GM08714 (cell line): ENCODE results near the gene RIPK3.

ENCODE experiments used
- H3K4me3 ChIP-seq: fragments of 200-500 bp; sonication (Bioruptor generic); 2 replicates; pipeline ENCODE4 v1.5.1; 2014; ENCODE audit warnings: mild to moderate bottlenecking, low read length, inconsistent platforms
- ZNF274 ChIP-seq: IDR thresholded peaks from 2 replicates; pipeline ENCODE4 v1.6.1; 2012; ENCODE audit warnings: mild to moderate bottlenecking, low read depth, low read length

RIPK3 gene

GRCh38 chr14:24343795-24344660 is 4.2 kb upstream of the RIPK3 start:
- no peak for TF ChIP-seq ZNF274

GRCh38 chr14:24342889-24343288 is 3.1 kb upstream of the RIPK3 start:
- TF ChIP-seq ZNF274, result no peak
- no peak overlapping the region for H3K4me3 ChIP-seq

More at GRCh38 chr14:24343795-24344660, 4.2 kb upstream of the RIPK3 start:
- no peak overlapping the region for H3K4me3 ChIP-seq

DNA sequence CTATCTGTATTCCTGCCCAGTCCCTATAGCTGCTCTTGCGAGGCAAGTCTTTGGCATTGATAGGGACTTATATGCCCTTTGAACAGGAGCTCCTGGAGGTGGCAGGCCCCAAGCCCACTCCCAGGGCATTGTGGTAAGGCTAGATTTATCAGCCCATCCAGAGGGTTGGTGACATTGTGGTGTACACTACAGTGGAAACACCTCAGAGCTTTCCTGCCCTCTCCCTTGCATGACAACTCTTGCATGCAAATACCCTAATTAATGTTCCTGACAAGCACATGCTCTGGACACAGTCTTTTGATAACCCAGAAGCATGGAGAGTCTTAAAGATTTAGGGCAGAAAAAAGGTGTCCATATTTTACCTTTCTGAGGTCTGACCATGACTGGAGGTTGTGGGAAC is 815 bp upstream of the RIPK3 start:
- H3K4me3 ChIP-seq, result no peak overlapping the region
- TF ChIP-seq ZNF274, result no peak

DNA sequence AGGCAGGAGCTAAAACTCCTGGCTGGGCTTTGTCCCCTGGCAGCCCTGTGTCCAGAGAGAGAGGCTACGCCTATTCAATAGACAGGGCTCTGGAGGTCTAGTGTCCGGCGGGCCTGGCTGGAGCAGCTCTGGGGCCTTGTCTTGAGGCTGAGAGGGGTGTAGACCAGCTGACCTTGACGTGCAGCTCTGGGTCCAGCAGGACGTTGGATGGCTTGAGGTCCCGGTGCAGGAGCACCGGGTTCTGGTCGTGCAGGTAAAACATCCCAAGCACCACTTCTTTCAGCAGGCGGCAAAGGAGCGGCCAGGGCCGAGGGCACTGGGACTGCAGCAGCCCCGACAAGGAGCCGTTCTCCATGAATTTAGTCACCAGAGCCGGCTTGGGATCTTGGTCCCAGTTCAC is 948 bp downstream of the RIPK3 start:
- H3K4me3 ChIP-seq, result peak overlapping the region; percentile 75; the same call in 1 of the 2 replicates
- TF ChIP-seq ZNF274, result no peak

- H3K4me3 ChIP-seq, result no peak overlapping the region
- TF ChIP-seq ZNF274, result no peak
These were observed 2.0 kb downstream of the RIPK3 start for GRCh38 chr14:24337824-24338175.

DNA sequence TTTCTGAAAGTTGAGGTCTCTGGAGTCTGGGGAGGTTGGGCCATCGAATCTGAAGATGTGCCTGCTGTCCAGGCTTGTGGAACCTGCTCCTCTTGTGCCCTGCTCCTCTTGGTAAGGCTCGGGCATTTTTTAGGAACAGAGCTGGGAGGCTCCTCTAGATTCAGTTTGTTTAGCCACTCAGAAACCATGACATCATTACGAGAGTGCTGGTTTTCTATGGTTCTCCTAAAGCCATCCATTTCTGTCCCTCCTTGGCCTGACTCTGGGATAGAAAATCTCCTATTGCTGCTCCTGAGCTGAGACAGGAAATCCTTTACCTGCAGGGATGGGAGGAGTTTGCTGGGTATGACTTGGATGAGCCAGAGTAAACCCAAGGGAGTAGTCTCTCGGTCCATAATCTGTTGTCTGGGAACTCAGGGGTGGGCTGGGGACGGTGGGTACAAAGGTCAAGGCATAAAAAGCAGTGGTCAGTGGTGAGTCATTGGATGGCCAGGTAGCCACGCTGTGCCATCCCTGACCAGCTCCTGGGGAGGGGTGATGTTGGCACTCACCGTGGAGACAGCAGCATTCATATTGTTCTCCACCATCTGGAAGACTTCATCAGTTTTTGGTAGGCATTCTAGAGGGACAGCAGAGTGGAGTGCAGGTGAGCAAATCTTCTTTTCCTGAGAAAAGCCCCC is 2.5 kb downstream of the RIPK3 start:
- no peak for TF ChIP-seq ZNF274
- no peak overlapping the region for H3K4me3 ChIP-seq

DNA sequence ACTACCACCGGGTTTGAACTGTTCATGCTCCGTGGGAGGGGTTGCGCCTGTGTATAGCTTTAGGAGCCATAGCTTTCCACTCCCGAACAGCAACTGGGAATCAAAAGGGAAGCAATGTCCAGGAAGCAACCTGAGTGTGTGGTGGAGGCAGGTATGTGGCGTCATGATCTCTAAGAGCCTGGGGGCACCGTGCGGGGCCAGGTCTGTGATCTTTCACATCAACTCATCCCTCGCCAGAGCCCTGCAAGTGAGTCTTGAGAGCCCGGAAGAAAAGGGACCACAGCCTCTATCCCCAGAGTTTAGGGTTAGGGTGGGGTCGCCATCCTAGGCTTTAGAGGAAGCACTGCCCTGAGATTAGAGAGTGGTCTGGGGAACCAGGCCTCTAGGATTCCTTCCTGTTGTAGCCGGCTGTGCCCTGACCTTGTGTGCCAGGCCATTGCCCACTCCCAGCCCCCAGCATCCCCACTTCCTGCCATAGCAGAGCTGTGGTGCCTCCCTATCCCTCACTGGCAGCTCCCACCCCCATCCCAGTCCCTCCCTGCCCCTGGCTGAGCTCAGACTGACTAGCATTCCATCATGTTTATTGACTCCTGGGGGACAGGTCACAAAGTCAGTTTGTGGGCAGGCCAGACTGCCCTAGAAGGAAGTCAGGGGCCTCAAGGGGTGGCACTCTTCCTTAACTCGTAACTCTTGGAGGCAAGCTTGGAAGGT is 4.2 kb downstream of the RIPK3 start:
- no peak overlapping the region for H3K4me3 ChIP-seq

DNA sequence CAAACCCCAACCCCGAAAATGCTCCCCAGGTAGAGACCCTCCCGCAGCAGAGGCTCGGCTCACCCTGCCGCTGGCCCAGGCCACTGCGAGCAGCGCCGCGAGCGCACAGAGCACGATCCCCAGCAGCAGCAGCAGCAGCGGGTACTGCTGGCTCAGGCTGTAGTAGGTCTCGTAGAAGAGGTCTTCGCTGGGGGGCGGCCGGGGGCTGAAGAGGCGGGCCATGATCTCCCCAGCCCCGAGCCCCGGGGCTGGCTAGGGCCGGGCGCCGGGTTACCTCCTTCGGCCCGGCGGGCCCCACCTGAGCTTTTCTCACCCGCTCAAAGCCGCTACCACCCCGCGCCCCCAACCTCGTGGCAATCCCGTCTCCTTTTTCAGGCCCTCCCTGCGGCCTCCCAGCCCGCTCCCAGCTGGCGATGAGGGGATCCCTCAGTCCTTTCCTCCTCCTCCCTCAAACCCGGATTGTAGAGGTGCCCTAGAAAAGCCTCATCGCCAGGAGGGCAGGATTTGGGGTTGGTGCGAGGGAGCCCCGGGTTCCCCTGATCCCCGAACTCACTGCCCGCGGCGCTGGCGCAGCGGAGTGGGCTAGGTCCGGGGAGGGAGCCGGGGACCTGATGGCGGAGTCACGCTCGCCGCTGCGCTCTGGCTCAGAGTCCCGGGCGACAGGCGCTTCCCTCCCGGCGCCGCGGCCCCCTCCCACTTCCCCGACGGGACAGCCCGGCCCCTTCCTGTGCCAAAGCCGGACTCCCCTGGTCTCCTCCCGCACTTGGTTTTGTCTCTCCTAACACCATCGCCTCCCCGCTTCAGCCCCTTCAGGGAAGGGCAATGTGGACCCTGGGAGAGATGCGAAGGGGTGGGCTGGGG is 5.1 kb downstream of the RIPK3 start, which contains the start of gene ADCY4:
ADCY4 (minus strand) TSS at position 641 of the 861 bp plus-strand sequence; CDS start at position 222, 419 bp downstream.
- TF ChIP-seq ZNF274, result no peak
- H3K4me3 ChIP-seq, result no peak within 1 kb of the TSS; the same call in 1 of the 2 replicates

More for the DNA sequence above, 4.2 kb downstream of the RIPK3 start:
- no peak for TF ChIP-seq ZNF274

- no peak overlapping the region for H3K4me3 ChIP-seq
- no peak for TF ChIP-seq ZNF274
These were observed 7.4 kb downstream of the RIPK3 start for GRCh38 chr14:24332268-24332993.

DNA sequence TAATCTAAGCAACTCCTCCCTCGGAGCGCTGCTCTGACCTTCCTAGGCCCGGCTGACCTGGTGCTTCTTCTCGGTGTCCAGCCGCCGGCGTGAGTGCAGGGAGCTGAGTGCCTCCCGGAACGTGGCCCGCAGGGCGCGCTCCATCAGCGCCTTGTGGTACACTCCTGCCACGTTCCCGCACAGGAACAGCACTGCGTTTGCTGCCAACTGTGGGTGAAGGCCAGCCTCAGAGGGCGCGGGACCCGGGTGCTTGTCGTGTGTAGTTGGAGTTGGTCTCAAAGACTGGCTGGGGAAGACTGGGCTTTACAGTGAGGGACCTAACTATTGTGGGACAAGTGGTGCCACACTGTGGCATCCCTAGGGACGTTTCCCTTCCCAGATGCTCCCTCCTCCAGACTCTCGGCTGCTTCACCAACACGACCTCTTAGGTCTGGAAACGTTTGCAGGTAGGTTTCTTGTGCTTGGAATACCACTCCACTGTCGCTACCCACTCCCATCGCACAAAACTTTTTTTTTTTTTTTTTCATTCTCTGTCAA is 8.0 kb downstream of the RIPK3 start:
- TF ChIP-seq ZNF274, result no peak
- H3K4me3 ChIP-seq, result no peak overlapping the region

- TF ChIP-seq ZNF274, result no peak
- no peak overlapping the region for H3K4me3 ChIP-seq
These were observed 8.7 kb downstream of the RIPK3 start for GRCh38 chr14:24330973-24331674.

DNA sequence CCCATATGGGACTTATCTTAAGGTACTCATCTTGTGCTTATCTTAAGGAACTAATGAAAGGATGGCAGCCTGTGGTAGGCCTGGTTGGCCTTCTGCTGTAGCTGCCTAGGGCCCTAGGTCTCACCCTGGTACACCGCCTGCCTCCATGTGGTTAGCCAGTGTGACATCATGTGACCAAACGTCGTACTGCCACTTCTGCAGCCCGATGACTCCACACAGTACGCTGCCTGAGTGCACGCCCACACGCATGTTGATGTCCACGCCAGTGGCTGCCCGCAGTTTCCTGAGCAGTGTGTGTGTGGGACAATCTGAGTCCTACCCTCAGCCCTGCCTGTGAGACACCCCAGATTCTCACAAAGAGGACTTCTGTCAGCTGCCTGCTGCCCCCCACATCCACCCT is 10.1 kb downstream of the RIPK3 start:
- no peak for TF ChIP-seq ZNF274
- no peak overlapping the region for H3K4me3 ChIP-seq
